ENCODE measurements around the gene POLR2H.

DNA sequence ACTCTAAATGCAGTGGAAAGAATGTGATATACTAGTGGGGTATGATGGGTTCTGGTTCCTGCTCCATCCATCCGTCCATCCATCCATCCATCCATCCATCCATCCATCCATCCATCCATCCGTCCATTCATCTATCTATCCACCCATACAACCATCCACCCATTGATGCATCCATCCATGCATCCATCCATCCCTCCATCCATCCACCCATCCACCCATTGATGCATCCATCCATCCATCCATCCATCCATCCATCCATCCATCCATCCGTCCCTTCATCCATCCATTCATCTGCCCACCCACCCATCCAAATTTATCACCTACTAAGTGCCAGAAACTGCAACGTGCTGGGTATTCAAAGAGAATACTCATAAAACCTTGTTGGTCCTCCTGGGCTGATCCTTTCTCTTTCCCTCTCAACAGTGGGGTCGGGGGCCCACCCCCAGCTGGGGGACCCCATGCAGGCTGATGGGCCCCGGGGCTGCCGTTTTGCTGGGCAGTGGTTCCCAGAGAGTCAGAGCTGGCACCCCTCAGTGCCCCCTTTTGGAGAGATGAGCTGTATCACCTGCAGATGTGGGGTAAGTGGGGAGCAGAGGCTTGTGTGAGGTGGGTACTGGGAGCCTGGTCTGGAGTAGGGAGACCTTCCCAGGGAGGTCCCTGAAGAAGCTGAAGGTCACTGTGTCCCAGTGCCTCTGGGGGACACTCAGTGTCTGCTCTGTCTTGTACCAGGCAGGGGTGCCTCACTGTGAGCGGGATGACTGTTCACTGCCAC lies 26.8 kb downstream of the POLR2H start:
- TF ChIP-seq, protein P1, sequence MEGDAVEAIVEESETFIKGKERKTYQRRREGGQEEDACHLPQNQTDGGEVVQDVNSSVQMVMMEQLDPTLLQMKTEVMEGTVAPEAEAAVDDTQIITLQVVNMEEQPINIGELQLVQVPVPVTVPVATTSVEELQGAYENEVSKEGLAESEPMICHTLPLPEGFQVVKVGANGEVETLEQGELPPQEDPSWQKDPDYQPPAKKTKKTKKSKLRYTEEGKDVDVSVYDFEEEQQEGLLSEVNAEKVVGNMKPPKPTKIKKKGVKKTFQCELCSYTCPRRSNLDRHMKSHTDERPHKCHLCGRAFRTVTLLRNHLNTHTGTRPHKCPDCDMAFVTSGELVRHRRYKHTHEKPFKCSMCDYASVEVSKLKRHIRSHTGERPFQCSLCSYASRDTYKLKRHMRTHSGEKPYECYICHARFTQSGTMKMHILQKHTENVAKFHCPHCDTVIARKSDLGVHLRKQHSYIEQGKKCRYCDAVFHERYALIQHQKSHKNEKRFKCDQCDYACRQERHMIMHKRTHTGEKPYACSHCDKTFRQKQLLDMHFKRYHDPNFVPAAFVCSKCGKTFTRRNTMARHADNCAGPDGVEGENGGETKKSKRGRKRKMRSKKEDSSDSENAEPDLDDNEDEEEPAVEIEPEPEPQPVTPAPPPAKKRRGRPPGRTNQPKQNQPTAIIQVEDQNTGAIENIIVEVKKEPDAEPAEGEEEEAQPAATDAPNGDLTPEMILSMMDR (IDR thresholded peaks at IDR 0.05) = no peak
- TF ChIP-seq POLR2AphosphoS5 (IDR thresholded peaks at IDR 0.05) (no peak), POLR2A (IDR thresholded peaks at IDR 0.05) (no peak), EP300 (IDR thresholded peaks at IDR 0.05) (no peak)
